Activated CD4-positive, alpha-beta T cell treated with anti-CD3 and anti-CD28 coated beads, Interleukin-2, Interleukin-4, amounts not matched to agents 100 ng/mL and 50 ng/mL, durations not matched to agents 16 hours and 8 hours (primary cell): Measurements from ENCODE around the gene EPN2.

ENCODE experiments used
- DNase-seq: peaks from one replicate; pipeline ENCODE4 v3.0.0-alpha.2; 2020; ENCODE audit warnings: low spot score

EPN2 gene

DNA sequence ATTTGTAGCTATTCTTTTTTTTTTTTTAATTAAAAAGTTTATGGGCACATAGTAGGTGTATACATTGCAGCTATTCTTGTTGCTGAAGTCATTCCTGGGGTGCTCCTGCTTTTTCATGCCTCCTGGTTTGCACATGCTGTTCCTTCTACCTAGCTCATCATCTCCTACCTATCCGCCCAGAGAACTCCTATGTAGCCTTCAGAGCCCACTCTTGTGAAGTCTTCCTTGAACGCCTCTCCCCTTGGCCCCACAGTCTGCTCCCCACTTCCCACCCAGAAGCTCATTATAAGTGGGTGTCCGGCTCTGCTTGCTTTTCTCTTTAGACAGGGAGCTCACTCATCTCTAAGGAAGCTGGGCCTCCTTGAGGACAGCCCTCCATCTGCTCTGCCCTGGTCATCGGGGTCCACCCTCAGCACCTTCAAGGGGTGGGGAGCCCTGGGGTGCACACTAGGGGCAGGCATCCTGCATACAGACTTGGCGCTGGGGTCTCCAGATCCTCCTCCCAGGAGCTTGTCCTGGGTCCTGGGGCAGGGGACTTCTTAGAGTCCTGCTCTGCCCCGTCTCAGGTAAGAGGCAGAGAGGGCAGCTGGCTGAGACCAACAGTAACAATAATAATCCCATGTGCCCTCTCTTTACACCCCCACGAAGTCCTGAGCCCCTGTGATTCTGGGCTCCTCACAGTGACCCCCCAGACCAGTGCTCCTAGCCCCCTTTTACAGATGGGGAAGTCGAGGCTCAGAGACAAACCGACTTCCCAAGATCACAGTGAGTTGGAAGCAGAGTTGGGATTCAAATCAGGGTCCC is 128.9 kb downstream of the EPN2 start:
- DNase-seq = no peak

DNA sequence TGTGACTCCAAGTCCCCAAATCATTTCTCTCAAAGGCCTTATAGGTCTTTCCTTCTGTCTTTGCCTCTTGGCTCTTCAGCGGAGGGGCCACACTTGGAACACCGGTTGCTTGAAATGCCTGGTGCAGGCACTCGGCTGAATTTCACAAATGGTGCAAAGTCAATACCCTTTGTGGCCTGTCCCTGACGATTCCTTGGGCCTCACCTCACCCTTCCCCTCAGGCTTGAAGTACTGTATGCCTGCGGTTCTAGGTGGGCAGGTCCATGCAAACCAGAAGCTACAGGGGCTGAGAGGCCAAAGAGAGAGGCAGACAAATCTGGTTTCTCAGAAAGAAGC is 129.4 kb downstream of the EPN2 start:
- DNase-seq = no peak

DNA sequence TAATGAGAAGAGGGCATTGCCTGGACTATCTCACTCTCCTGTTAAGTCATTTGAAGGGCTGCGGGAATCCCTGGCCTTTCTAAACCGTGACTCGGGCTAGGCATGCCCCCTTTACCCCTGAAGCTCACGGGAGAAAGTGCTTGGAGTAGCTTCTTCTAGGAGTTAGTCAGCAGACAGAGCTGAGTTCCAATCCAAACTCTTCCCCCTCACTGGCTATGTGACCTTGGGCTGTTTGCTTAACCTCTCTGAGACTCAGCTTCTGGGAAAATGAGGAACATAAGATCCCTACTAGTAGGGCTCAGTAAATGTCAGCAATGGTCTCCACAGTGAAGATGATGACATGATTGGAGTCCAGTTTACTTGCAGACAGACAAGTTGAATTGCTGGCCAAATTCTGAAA is 131.1 kb downstream of the EPN2 start:
- no peak for DNase-seq

DNA sequence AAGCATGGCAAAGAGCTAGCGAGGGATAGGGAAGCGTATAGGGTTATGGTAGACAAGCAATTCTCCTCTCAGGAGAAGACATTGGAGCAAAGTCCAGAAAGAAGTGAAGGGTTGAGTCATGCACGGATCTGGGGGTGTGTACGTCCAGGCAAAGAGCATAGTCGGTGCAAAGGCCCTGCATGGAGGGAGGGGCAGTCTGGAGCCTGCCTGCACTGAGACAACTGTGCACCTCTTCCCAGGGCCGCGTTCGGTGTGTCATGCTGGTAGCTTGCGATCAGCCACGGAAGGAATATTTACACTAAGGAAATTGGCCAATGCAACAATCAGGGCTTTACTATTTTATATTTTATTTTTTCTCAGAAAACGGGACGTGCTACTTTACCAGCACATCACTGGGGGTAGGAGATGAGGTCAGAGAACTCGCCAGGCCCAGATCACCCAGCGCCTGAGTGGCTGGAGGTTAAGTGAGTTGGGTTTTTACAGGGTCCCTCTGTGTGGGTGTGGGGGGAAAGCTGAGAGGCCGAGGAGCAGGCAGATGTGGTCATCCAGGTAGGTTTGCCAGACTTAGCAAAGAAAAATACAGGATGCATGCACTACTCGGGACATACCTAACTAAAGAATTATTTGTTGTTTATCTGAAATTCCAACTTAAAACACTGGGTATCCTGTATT is 132.1 kb downstream of the EPN2 start:
- no peak for DNase-seq

DNA sequence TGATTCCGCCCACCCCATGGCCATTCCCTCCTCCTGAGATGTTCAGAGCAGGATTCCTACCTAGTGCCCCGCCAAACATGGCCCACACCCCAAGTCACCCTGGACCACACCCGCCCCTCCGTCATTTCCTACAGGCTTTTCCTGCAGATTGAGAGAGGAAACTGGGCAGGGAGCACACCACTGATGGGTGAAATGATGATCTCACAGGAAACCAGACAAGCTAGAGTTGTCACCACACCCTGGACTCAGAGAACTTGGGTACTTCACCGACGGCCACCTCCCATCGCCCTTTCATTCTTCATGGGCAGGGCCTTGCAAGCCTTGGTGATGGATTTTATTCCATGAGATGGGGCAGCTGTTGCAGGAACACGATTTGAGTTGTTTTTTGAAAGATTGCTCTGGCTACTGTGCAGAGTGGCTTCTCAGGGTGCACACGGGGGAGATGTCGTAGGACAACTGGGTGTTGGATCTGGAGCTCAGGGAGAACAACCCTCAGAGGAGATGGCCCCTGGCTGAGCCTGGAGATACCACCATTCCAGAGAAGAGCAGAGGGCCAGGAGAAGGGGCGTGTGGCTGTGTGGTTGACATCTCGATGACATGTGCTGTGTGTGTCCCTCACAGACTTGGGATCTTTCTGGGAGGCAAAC is 132.8 kb downstream of the EPN2 start:
- peak; percentile 44 for DNase-seq

DNA sequence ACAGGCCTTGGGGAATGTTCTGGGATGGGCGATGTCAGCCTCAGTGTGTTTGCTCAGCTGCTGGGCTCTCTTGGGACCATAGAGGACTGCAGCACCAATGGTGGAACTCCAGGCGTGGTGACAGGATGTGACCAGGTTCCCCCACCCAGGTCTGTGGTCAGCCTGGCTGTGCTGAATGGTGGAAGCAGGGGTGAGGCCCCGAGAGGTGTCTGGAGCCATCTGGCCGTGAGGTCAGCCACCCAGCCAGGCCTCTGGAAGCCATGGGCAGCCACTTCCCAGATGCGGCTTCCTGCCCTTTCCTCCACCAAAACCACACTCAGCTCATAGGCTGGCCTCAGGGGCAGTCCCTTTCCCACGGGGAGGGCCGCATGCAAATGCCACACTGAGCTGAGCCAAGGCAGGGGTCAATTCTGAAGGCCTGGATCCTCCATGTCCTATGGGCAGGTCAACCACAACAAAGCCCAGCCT is 133.4 kb downstream of the EPN2 start:
- DNase-seq = peak; percentile 19

DNA sequence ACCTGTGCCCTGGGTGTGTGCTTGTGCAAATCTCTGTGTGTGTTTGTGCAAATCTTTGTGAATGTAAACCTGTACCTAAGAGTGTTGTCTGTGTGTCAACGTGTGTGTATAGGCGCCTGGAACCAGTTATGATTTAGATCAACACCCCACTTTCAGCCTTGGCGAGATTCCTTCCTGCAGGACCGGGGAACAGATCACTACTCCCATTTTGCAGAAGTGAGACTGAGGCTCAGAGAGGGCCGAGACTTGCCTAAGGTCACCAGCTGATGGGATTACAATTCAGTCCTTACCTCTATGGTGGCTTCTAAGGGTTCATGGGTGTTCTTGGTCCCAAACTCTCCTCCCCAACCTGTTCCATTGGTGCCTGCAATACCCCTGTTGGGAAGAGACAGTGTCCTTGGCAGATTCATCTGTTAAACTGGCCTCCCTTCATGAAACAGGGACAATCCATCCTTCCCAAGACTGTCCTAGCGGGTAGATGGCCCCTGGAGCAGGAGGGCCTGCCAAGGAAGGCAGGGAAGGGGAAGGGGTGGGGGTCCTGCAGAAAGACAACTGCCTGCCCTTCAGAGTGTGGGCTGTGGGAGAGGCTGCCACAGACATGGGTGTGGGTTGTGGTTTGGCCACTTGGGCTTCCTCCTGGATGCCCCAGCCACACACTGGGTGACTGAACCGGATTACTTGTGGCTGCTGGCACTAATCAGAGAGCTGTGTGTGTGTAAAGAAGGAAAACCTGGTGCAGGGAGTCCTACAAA is 134.3 kb downstream of the EPN2 start:
- DNase-seq = no peak

DNA sequence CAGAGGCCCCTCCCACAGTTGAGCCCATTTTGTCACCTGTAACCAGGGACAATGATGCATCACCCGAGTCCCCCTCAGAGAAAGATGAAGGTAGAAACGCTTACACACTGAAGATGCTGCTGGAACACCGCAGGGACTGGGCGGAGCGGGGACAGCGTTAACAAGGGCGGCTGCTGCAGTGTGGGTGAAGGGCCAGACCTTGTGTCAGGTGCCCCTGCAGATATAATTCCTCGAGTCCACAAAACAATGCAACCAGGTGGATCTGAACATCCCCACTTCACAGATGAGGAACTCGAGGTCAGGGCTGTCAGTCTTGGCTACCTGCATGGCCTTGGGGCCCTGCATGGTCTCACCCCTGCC is 134.8 kb downstream of the EPN2 start:
- DNase-seq = no peak

DNA sequence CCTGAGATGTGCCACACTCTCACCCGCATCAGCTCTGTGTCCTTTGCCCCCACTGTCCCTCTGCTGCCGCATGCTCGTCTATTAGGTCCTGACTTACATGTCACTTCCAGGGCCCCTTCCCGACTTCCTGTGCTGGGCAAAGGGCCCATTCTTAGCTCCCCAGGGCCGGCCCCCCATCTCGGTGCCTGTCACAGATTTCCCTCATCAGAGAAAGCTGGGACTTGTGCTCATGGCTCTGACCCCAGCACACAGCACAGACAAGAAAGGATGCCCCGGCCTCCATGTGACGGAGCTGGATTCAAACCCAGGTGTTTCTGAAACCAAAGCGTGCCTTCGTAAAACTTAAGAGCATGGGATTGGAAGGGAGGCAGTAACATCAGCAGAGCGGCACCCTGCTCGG is 135.3 kb downstream of the EPN2 start:
- no peak for DNase-seq

DNA sequence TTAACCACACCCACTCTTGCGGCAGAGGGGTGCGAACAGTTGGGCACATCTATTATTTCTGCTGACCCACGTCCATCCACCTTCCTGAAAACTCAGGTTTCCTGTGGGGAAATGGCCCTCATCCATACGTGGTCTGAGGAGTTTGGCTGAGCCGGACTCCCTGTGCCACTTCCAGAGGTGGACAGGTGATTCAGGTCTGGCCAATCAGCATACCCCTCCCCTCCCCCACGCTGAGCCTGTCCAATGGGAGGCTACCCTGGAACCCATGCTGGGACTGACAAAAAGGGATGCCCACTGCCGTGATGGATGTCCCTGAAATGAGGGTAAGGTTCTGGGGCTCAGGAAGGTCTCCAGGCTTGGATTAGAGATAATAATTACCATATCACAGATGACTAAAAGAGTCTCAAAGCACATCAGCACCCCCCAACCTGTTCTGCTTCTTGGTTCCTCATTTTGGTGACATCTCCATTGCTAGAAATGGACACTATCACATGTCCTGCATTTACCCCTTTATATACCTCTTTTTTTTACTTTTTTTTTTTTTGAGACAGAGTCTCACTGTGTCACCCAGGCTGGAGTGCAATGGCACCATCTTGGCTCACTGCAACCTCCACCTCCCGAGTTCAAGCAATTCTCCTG is 135.8 kb downstream of the EPN2 start:
- DNase-seq = no peak

DNA sequence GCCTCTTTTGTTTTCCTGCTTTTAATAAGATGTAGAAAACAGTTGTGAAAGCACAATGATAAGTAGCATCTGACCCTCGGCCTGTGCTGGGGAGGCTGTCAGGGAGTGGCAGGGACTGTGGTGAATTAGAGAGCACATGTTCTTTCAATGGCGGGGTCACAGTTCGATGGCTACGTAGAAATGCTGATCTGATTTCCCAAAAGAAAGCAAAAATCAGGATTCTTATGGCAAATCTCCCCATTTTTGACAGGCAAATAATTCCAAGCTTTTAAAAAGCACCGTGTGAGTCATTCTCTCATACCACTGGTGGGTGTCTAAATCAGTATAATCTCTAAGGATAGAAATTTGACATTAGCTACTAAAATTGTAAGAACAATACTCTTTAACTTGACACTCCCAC is 137.0 kb downstream of the EPN2 start:
- DNase-seq = no peak

DNA sequence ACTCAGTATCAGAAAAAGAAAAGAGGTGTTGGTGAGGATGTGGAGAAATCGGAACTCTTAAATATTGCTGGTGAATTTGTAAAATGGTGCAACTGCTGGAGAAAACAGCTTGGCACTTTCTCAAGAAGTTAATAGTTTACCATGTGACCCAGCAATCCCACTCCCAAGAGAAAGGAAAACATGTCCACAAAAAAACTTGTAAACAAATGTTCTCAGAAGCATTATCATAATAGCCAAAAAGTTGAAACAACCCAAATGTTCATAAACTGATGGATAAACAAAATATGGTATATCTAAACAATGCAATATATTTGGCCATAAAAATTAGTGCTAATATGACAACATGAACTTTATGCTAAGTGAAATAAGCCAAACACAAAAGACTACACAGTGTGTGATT is 138.6 kb downstream of the EPN2 start:
- no peak for DNase-seq

DNA sequence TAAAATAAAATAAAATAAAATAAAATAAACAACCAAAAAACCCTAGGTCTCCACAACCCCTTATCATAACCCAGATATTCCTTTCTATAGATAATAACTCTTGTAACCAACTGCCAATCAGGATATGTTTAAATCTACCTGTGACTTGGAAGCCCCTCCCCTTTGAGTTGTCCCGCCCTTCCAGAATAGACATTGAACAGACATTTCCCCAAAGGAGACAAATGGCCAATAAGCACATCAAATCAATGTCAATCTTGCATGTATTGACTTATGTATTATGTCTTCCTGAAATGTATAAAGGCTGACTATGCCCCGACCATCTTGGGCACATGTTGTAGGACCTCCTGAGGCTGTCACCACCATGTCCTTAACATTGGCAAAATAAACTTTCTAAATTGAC is 139.6 kb downstream of the EPN2 start:
- DNase-seq = no peak

DNA sequence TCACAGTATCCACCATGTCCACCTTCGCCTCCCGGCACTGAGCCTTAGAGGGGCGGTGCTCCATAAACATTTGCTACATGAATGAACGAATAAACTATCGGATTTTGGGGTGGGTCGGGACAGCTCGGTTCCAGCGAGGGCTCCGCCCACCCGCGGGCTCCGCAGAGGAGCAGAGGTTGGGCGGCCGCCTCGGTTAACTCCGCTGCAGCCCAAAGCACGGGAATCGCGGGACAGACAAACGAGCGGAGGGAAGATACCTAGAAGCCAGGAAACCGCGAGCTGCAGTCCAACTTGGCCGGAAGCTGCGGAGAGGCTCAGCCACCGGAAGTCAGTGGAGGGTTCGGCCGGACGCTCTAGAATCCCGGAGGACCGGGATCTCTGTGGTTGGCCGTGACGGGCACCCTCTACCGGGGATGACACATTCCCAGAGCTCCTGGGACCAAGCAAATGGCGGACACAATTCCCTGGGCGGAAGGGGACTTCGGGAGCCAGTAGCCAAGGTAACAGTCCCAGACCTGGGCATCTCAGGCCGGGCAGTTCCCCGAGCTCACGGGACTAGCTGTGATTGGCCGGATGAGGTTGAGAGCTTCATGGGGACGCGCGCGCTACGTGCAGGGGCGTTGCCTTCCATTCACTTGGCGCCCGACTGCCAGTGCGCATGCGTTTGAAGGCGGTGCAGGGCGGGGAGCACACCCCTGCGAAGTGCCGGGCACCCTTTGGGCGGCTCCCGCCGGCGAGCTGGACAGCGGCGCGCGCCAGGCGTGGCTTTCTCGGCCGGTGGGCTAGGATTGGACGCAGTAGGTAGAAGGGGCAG is 140.6 kb downstream of the EPN2 start:
- DNase-seq = peak; percentile 98

DNA sequence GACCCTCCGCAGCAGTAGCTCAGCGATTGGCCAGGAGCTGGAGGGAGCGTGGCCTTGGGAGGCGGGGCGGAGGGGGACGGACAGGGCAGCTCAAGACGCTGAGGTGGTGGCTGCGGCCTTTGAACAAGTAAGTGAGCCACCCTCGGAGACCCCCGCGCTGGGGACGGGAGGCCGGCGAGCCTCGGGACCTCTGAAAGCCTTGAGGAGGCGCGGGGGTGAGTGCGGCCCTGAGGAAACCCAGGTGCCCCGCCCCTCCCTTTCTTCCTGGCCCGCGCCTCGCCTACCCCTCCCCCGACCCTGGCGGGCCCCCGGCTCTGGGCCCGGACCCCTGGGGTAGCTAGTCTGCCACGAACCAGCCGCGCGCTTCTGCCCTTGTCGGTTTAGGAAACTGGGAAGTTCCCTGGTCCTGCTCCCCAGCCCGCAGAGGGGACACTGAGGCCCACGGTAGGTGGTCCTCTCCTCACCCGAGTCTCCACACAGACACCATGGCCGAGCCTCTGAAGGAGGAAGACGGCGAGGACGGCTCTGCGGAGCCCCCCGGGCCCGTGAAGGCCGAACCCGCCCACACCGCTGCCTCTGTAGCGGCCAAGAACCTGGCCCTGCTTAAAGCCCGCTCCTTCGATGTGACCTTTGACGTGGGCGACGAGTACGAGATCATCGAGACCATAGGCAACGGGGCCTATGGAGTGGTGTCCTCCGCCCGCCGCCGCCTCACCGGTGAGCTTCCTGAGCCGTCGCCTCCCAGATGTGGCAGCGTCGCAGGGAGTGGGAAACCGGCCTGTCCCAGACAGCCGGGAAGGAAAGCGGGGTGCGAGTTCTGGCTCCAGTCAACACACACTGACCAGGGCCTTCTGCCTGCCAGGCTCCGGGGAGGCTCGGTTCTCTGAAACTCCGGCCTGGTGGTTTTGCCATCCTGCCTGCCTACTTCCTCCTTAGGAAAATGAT is 141.5 kb downstream of the EPN2 start, which contains the start of gene MAPK7:
TSS of gene MAPK7 (plus strand) at position 83 of the 945 bp plus-strand sequence. CDS start at position 486, 403 bp downstream.
- DNase-seq = no peak

DNA sequence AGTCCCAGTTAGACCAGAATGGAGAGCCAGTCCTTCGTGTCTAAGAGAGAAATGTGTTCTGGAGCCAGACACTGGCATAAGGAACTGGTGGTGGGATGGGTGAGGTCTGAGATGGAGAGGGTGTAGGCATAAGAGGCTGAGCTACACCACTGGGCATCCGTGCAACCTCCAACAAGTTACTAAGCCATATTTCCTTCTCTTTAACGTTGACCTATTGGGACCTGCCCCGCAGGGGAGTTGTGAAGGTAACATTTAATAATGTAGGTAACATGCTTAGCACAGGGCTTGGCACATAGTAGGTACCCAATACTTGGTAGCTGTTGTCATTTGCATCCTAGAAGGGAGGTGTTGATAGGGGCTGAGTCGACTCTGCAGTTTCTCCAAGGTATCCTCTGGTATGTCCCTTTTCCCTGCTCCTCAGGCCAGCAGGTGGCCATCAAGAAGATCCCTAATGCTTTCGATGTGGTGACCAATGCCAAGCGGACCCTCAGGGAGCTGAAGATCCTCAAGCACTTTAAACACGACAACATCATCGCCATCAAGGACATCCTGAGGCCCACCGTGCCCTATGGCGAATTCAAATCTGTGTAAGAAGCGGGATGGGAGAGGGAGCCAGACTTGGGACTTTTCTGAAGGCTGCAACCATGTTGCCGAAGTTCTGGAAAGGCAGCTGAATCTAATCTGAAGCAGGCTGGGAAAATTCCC is 142.3 kb downstream of the EPN2 start:
- no peak for DNase-seq

DNA sequence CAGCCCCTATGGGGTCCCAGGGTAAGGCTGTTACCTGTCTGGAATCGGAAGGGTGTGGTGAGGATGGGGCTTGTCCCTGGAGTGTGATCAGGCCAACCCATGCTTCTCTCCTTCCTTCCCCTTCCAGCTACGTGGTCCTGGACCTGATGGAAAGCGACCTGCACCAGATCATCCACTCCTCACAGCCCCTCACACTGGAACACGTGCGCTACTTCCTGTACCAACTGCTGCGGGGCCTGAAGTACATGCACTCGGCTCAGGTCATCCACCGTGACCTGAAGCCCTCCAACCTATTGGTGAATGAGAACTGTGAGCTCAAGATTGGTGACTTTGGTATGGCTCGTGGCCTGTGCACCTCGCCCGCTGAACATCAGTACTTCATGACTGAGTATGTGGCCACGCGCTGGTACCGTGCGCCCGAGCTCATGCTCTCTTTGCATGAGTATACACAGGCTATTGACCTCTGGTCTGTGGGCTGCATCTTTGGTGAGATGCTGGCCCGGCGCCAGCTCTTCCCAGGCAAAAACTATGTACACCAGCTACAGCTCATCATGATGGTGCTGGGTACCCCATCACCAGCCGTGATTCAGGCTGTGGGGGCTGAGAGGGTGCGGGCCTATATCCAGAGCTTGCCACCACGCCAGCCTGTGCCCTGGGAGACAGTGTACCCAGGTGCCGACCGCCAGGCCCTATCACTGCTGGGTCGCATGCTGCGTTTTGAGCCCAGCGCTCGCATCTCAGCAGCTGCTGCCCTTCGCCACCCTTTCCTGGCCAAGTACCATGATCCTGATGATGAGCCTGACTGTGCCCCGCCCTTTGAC is 143.5 kb downstream of the EPN2 start:
- no peak for DNase-seq

DNA sequence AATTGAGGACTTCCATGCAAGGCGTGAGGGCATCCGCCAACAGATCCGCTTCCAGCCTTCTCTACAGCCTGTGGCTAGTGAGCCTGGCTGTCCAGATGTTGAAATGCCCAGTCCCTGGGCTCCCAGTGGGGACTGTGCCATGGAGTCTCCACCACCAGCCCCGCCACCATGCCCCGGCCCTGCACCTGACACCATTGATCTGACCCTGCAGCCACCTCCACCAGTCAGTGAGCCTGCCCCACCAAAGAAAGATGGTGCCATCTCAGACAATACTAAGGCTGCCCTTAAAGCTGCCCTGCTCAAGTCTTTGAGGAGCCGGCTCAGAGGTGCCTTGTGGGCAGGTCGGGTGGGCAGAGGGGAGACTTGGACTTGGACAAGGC is 144.2 kb downstream of the EPN2 start:
- no peak for DNase-seq
